Activated CD8-positive, alpha-beta memory T cell treated with anti-CD3 and anti-CD28 coated beads, Interleukin-2, amount 50 U/mL, for 24 hours (primary cell): ENCODE measurements around the gene ABHD1.
"Not testable (repeated sequence)": the region's sequence is repeated elsewhere in the genome, so short reads cannot be mapped to it uniquely, and the experiment has no call there.

Source experiments
- DNase-seq: peaks from one replicate; pipeline ENCODE4 v3.0.0-alpha.2; 2020; ENCODE audit errors: extremely low read depth

The ABHD1 gene

DNA sequence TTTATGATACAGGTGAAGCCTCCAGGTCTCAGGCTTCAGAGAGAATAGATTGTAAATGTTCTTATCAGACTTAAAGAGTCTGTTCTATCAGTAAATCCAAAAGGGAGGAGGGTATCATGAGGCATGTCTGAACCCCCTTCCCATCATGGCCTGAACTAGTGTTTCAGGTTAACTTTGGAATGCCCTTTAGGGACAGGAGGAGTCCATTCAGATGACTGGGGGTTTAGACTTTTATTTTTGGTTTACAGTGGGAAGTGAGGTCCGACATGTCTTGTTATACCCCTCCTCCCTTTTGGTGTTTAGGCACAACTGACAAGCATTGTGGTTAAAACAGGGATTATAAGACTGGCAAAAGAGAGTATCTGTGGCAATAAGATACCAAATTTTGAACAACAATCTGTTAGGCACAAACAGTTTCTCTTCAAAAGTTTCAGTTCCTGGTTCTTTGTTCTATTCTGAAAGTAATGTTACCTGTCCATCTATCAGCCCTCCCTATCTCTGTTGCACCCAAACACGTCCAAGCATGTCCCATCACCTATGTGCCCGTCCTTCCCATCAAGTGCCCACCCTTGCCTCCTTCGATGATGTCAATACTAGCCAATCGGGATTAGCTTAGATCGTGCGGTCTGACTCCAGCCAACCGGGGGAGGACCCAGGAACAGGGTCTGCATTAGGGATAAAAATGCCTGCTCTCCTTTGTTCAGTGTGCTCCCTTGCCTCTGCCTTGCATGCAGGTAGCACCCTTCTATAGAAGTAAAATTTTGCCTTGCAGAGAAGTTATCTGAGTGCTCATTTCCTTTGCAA is 41.5 kb downstream of the ABHD1 start:
- DNase-seq: no peak

- no peak for DNase-seq
Measured at GRCh38 chr2:27170581-27171337, 47.1 kb downstream of the ABHD1 start.

GRCh38 chr2:27171351-27171848 is 47.8 kb downstream of the ABHD1 start:
- DNase-seq: no peak

DNA sequence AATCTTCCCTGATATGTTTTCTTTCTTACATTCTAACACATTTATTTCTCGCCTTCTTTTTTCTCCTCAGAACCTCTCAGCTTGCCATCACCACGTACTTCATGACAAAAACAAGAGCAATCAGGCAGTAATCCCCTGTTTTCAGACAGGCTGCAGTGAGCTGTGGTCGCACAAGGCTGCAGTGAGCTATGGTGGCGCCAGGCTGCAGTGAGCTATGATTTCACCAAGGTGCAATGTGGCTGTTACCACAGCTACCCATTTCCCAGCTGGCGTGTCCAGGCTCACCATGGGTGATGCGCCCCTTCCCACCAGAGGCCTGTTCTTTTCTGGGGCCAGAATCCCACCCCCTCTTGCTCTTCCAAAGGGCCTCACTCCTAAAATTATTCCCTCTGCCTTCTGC is 51.0 kb downstream of the ABHD1 start:
- no peak for DNase-seq

DNA sequence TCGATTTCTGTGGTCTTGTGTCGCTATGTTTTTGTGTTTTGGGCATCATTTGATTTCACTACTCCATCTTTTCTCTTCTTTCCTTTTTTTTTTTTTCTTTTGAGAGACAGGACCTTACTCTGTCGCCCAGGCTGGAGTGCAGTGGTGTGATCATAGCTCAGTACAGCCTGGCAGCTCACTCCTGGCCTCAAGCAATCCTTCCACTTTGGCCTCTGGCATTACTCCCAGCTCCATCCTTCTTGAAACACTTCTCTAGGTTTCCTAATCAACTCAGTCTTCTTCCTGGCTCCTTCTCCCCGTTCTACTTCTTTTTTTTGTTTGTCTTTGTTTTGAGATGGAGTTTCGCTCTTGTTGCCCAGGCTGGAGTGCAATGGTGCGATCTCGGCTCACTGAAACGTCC is 51.7 kb downstream of the ABHD1 start:
- no peak for DNase-seq

- DNase-seq: not testable (repeated sequence)
Measured at GRCh38 chr2:27175781-27176180, 52.2 kb downstream of the ABHD1 start.

DNA sequence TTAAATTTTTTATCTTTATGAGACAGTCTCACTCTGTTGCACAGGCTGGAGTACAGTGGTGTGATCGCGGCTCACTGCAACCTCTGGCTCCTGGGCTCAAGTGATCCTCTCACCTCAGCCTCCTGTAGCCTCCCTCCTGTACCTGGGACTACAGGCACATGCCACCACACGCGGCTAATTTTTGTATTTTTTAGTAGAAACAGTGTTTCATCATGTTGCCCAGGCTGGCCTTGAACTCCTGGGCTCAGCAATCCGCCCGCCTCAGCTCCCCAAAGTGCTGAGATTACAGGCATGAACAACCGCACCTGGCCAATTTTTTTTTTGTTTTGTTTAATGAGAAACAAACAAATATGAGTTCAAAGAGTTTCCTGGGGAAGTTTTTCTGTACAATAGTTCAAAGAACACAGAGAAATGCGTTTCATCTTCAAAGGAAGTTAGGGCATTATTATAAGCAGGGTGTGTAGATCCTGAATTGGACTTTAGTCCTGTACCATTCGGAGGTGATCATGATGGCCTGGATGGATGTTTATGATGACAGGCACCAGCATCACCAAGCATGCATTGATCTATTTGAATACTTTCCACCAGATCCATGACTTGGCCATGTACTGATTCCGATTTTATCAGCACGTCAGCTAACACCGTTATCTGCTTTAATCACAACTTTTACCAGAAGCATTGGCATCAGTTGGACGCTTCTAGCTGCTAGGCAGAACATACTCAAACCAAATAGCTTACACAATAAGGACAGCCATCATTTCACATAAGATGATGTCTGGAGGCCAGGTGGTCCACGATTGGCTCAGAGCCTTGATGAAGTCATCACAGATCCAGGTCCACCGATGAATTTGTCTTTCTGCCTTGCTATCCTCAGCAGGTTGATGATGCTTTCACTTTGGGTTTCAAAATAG is 54.1 kb downstream of the ABHD1 start:
- no peak for DNase-seq

DNA sequence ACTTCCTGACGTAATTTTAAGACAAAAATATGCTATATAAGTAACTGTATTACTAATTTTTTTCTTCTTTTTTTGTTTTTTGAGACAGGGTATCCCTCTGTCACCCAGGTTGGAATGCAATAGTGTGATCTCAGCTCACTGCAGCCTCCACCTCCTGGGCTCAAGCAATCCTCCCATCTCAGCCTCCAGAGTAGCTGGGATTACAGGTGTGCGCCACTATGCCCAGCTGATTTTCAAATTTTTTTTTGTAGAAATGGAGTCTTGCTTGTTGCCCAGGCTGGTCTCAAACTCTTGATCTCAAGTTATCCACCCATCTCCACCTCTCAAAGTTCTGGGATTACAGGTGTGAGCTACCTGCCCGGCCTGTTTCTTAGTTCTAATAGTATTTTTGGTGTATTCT is 54.9 kb downstream of the ABHD1 start:
- DNase-seq: no peak

DNA sequence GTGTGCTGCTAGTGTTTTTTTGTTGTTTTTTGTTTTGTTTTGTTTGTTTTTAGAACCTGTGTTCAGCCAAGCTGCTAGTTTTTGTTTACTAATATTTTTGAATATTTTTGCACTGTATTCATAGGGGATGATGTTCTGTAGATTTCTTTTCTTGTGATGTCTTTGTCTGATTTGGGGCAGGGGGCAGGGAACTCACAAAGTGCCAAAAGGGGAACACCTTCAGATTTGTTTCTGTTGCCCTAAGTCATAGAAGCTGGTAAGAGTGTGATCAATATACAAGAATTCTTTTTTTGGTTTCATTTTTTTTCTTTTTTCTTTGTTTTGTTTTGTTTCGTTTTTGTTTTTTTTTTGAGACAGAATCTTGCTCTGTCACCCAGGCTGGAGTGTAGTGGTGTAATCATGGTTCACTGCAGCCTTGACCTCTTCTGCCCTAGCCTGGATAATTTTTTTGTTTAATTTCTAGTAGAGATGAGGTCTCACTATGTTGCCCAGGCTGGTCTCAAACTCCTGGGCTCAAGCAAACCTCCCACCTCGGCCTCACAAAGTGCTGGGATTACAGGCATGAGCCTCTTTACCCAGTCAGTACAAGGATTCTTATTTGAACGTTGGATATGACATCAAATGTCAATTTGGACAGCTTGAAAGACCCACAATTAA is 55.9 kb downstream of the ABHD1 start:
- DNase-seq: no peak
